Left forelimb (tissue), 1 donor: ENCODE data around the gene PRPS1L1.

ENCODE experiments used
- DNase-seq: peaks from one replicate; pipeline ENCODE4 v3.0.0-alpha.2; 2018; ENCODE audit warnings: low spot score

Gene PRPS1L1

DNA sequence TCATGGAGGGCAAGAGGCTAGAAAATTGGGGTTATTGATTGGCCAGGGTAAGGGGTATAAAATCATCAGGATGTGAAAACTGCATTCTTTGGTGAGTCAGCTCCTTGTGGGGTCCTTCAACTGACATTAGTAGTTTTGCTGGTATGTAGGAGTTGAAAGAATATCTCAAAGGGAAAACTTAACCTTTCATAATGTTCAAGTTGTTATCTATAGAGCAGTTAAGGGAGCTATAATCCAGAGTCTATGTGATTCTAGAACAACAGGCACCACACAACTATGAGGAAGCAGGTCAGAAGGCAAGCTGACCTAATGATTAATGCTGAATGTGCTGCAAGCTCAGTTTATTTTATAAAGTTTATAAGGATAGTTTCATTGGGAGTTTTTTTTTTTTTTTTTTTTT, 13.7 kb downstream of the PRPS1L1 start:
- no peak for DNase-seq

DNA sequence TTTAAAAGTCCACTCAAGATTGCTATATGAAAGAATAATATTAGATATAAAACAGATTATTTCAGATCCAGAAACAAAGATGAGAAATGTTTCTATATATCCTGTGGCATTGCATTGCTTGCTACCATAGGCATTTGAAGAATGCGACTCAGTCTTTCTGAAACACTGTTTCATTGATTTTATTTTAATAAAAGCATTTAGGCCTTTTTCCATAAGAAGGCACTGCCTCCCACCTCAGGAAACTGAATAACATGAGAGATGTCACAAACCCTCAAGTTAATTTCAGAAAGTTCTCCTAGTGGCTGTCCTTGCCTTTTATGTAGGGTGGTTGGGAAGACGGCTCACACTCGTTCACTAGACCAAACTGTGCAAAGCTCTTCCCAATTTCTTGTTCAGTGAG, 23.3 kb downstream of the PRPS1L1 start:
- DNase-seq = no peak

DNA sequence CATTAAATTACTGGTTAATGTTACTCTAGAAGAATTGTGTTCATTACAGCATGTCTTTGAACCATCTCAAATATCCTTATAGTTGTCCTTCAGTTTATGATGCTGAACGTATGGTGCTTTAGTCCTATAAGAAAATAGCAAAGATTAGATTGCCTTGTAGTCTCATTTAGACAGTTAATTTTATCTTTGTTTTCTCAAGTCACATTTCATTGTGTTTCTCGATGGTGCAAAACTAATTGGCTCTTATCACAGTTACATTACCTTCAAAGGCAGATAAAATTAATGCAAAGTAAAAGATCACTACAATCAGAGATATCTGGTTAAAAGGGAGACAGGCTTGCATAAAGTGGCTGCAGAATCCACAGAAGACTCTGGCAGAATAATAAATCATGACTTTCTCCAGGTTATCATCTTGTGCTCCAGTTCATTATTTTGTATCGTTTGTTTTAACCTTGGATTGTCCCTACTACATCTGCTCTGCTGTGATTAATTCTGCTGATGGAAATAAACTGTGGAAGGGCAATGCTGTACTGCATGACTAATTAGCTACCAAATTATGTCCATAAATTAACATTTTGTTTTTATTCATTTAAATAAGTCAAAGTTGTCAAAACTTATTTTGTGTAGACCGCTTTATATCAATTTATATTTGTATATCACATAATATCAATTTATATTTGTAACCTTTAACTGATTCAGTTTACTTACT, 24.2 kb downstream of the PRPS1L1 start:
- no peak for DNase-seq

DNA sequence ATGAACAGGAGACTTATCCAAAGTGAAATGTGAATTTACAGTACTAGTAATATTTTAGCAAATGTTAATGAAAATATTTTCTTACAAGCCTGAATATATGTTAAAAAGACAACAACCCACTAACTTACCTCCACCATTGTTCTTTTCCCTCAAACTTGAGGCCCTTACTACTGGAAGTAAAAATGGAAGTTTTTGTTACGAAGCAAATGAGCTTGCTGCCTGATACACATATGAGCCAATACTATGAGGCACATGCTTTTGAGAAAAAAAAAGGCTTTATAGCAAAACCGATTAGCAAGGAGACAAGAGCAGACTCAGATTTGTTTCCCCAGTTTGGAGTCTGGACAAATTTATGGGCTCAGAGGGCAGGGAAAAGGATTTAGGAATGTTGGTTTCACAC, 29.0 kb downstream of the PRPS1L1 start:
- no peak for DNase-seq

DNA sequence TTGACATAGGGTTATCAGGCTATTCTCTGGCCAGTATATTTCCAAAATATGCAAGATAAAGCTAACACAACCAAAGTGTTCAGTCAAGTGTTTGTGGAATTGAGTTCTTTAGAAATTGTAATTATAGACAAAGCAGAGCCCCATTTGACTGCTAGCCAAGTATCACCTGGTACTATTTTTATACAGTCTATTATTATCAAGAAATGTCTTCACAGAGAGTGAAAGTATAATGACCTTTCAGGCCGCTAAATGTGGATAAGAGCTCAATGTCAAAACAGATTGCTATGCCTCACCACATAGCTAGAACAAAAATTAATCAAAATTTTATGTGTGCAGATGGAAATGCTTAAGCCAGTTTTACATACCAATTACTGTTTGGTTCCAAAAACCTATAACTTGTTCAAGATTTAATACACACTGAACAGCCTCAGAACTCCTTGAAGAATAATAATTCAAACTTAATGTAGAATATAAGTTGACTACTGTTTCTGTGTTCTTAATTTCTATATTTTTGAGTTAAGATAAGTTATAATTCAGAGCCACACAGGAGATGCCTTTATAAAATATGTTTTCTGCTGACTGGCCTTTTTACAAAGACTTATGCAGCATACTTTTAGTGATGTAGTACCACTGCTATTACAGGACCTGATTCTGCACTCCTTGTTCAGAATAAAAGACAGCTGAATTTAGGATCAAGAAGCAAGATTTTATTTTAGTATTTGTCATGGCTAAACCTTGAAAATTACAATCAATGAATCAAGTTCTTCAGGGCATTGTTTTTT, 31.0 kb downstream of the PRPS1L1 start:
- no peak for DNase-seq

DNA sequence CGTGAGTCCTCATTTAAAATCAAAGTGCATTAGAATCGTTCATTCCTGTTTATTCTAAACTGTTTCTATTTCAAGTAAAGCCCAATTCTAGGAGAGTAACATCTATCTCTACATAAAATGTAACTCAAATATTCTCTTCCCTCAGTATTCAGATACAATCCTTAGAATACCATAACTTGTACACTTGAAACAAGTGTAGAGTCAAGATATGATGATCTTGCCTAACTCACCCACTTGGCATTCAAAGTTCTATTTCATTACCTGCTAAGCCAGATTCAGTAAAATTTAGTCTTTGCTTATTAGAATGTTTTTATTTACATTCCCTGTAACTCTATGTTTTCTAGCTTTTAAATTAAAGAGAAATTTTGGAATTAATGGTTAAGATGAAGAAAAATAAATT, 31.6 kb downstream of the PRPS1L1 start:
- DNase-seq = no peak

DNA sequence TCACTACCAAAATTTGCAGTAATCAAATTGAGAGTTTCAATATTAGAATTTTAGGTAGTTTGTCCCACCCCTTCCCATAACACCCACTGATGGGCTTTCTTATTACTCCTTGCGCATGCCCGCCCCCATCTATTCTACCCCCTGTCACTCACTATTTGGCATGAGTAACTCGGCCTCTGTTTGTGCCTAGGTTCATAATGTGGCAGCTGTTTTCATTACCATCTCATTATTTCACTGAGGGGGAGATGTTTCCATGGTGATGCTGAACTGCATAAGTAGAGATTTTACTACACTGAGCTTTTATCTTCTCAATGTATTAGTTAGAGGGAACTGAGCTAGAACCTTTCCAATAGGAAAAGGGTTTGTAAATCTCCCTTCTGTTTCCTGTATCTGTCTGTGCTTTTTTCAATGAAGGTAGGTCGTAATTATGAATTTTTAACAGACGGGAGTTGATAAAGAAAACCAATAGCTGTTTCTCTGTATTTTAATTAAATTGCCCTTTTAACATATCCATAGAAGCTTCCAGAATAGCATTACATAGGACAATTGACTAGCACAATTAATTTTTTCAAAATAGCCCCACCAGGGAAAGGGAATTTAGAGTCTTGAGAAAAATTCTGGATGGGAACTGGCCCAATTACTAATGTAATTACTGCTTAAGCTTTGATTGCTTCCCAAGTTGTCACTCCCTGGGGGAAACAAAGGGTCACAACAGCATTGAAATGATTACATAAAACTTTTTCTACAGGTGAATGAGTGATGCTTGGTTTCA, 33.4 kb downstream of the PRPS1L1 start:
- no peak for DNase-seq

DNA sequence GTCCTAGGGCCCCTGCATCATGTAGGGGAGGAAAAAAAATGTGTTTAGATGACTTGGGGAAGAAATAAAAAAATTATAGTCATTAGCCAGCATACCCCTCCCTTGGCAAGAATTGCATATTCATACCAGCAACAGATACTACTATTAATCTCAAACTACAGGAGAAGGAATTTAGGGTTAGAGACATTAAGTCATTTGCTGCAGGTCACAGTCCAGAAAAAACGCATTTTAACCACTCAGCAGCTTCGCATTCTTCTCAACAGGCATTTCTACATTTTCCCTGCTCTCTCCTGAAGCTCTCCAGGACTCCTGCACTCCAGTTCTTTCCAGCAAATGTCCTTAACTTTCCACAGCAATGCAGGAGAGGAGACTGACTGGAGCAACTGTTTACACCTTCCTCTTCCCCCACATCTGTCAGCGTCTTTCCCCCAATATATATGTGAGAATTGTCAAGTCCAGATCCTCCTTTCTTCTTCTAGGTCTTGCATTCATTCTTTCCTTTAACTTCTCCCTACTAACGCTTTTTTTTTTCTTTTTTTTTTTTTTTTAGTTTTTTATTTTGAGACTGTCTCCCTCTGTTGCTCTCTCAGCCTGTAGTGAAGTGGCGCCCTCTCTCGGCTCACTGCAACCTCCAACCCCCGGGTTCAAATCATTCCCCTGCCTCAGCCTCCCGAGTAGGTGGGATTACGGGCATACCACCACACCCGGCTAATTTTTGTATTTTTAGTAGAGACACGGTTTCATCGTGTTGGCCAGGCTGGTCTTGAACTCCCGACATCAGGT, 35.6 kb downstream of the PRPS1L1 start:
- no peak for DNase-seq

DNA sequence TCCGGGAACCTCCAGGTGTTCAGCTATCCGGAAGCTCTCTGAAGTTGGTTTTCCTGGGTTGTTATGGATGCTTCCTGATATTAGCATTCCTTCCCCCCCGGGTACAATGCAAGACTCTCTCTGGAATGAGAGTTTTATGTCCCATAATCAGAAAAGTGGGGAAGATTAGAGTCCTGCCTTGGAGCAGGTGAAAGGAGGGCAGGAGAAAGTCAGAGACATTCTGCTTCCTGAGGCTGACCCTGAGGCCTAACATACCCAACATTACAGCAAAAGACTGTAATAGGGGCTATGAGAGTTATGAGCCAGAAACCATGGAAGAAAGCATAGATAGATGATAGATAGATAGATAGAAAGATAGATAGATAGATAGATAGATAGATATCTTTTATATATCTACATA, 36.9 kb downstream of the PRPS1L1 start:
- no peak for DNase-seq

DNA sequence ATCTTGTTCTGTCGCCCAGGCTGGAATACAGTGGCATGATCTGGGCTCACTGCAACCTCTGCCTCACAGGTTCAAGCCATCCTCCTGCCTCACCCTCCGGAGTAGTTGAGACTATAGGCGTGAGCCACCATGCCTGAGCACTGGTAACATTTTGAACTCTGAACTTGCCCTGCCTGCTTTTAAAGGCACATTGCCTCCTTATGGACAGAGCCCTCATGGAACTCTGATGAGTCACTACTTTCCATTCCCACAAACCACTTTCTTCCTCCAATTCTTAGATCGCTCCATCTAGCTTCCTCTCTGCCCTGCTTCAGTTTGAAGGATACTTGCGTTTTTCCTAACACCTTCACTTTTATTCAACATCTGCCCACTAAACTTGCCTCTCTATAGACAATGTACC, 38.1 kb downstream of the PRPS1L1 start:
- DNase-seq = no peak

DNA sequence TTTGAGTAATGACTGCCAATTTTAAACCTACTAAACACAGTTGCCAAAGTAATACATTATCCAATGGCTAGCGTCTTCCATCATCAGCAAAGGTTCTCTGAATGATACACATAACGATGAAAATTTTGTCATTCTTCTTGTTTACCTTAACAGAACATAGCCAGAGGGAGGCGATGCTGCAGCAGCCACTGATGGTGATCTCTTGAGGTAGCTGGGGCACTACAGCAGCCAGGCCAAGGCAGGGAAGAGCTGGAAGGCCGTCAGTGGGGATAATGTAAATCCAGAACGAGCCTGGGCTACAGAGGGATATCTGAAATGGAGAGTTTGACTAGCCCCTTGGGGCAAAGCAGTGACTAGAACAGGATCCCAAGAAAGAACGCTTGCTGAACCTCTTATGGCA, 38.8 kb downstream of the PRPS1L1 start:
- DNase-seq = no peak

DNA sequence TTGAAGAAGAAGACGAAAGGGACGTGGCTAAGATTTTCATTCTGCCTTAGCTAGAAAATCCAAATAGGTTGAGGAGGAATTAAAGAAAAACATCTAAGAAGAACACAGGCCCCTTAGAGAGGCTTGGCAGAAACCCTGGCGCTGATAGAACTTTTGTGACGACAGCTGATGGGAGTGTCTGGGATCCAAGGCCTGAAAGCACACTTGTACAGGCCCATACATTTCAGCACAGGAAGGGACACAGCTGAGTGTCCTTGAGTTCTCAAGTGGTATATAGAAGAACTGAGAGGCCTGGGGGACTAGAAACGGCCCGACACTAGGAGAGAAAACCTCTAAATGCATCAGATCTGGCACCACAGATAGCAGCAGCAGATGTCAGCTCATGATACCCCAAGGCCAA, 39.5 kb downstream of the PRPS1L1 start:
- DNase-seq = no peak

DNA sequence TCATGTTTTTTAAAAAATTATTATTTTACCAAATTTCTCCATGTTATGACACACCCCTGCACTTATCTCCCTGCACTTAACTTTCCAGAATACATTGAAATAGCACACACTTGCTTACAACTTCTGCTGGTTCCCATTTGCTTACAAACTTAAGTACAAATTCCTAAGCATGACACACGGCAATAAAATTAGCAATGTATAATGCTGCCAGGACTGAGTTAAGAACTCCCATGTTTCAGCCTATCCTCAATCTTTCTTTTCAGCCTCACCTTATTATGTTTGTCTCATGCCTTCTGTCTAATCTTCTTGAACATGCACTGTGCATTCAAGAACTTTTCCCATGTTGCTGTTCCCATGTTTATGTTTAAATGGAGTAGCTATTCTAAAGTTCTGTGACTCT, 40.8 kb downstream of the PRPS1L1 start:
- no peak for DNase-seq

DNA sequence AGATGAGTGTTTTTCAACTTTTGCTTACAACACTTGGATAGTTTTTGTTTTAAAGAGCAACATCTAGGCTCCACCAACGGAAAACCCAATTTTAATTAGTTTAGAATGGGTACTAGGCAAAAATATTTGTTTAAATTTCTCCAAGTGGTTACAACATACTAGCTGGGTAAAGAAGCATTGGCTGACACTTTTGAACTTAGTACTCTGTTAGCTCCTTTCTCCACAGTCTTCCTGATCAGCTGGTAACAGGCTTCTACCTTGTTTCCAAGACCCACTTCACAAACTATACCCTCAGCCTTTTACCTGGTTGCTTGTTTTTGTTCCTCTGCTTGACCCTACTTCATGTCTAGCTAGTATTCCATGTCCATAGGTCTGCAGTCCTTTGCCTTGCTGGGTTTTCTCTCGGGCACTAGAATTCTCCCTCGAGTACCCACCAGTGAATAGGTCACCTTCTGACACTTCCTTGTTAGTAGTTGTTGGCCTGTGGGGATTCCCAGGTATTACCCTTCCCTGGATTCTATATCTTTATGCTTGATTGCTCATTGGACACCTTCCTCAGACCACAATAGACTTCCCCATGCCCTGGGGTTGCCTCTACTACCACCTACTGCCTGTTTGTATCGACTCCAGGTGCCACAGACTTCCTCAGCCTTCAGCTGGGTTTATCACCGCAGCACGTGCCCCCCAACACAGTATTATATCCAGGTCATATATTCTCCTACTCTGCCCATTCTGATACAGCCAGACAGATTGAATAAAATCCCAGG, 42.0 kb downstream of the PRPS1L1 start:
- no peak for DNase-seq

DNA sequence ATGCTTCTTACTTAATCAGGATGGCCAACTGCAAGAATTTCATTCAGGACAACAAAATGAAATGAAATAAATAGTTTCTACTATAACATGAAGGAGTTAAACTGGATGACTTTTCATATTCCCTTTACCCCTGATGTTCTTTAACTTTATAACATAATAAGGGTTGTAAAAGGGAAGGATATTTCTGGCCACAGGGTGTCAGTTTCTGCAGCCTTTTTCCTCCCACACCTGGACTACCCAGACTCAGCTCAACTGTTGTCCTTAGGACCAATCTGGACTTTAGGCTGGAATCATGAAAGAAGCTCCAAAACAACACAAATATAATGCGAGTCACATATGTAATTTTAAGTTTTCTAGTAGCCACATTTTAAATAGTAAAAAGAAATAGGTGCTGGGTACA, 43.4 kb downstream of the PRPS1L1 start:
- no peak for DNase-seq

DNA sequence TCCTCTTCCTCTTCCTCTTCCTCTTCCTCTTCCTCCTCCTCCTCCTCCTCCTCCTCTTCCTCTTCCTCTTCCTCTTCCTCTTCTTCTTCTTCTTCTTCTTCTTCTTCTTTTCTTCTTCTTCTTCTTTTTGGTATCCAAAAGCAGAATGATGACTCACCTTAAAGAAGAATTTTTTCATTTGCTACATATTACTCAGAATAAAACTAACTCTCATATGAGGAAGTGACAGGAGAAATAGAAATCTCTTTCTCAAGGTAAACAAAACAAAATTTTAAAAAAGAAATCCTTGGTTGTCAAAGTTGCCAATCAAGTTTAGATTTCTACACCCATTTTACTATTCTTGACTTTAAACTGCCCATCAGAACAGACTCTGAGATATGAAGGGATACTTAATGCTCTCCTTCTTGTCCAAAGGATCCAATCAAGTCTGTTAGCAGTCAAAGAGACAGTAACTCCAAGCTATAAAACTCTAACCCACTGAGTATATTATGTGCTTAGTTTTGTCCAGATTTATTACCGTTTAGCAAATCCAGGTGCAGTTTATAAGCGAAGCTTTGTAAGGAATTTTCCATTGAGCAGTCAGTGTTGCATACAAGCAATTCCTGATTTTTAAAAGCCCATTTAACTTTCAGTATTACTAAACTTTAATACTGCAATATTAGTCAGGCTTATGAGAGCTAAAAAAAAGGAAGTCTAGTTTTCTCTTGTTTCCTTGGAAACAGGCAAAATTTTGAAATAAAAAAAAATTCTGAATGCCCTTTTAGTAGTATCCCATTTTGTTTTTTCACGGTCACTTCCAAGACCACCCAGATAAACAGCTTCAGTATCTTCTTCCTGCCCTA, 44.2 kb downstream of the PRPS1L1 start:
- DNase-seq = no peak

DNA sequence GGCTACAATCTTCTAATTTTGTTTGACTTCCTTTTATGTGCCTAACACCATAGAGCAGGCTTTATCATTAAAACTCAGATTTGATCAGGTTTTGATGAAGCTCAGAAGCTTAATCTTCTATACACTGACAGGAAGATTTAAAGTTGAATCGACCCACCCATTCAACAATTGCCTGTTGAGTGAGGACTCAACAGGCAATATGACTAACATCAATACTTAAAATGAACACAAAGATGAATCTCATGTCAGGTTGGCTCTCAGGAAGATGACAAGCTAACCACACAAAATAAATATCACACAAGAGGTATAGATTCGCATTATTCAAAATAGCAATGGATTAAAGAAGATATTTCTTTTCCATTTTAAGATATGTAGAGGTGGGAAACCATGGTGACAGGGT, 50.7 kb downstream of the PRPS1L1 start:
- DNase-seq = no peak
